Stimulated activated CD4-positive, alpha-beta T cell treated with anti-CD3 and anti-CD28 coated beads, Interleukin-15, amount 100 ng/mL, for 1 hour (primary cell): Measurements from ENCODE around the gene BRSK2.

Source experiments
- DNase-seq, 2 donors: peaks; one replicate each; pipeline ENCODE4 v3.0.0-alpha.2; 2020; ENCODE audit warnings: low read depth in 1 of 2, low spot score in 1 of 2

BRSK2 gene

DNA sequence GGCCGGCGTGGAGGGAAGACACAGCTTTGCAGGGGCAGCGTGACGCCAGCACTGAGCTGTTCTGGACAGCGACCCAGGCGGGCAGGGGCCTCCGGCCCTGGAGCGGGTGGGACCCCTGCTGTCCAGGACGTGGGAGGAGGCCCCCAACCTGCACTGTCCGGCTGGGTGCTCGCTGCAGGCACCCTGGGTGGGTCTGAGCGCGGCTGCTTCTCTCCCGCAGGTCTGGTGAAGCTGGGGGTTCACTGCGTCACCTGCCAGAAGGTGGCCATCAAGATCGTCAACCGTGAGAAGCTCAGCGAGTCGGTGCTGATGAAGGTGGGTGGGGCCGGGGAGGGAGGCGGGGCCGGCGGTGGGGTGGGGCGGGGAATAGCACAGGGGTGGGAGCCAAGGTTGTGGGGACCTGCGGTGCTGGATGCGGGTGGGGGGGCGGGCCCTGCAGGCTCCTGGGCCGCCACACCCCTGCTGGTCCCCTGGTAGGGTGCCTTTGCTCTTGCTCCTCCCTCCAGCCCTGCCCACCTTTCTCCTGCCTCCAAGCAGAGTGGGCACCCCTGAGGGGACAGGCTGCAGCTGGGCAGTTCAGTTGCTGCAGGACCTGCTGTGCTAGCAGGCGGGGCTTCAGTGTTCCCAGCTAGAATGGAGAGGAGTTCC is 46.2 kb downstream of the BRSK2 start:
- DNase-seq, result no peak

DNA sequence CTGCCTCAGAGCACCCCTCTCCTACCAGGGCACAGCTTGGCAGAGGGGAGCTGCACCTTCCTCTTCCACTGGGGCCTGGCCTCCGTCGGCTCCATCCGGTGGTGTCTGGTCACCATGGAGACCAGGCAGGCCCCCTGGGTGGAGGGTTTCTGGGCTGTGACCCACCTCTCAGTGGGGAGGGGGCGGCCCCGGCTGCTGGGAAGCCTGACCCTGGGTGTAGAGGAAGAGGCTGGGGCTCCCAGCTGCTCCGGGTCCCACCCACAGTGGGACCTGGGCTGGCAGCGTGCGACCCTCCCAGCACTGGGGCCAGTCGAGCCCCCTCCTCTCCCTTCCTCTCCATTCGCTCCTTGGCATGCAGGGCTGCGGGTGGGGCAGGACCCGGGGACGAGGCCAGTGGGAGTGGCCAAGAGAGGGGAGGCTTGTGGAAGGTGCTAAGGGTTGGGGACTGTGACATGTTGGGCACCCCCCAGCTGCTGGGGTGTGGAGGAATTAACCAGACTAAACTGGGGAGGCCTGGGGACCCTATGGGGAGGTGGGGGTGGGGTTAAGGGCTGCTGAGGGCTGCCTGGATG is 46.8 kb downstream of the BRSK2 start:
- no peak for DNase-seq

DNA sequence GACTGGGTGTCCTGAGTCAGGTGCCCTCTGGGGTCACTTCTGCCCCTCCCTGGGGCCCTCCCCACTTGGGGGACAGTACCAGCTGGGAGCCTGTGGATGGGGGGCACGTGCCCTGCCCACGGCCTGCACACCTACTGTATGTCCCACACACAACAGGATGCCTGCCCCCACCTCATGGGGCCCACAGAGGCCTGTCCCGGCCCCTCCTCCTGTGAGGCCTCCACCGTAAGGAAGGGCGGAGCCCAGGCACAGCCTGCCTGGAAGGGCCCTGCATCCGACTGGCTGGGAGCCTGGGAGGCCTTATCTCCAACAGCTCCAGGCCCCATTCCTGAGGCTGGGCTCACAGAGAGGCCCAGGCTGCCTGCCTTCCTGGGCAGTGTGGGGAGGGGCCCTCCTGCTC is 47.8 kb downstream of the BRSK2 start:
- no peak for DNase-seq

DNA sequence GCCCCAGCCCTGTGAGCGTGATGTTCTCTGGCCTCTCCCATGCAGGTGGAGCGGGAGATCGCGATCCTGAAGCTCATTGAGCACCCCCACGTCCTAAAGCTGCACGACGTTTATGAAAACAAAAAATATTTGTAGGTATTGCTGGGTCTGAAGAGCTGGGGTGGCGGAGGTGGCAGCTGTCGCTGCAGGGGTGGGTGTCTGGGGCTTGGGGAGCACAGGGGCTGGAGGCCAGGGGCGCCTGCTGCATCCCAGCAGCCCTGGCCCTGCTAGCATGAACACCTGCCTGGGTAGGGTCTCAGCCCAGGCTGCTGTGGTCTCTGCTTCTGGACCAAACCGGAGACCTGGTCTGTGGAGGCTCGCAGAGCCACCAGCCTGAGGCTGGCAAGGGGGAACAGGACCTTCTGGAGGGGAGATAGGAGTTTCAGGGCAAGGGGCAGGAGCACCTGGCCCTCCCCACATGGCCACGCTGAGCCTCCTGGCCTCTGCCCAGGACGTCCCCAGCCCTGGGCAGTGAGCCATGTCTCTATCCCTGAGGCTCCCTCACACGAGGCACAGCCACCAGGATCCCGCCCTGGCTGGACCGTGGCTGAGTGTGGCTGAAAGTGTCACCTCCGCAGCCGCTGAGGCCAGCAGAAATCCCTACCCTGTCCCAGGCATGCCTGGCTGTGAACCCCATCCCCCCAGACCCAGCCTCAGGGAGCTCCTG is 48.7 kb downstream of the BRSK2 start:
- DNase-seq, result no peak

DNA sequence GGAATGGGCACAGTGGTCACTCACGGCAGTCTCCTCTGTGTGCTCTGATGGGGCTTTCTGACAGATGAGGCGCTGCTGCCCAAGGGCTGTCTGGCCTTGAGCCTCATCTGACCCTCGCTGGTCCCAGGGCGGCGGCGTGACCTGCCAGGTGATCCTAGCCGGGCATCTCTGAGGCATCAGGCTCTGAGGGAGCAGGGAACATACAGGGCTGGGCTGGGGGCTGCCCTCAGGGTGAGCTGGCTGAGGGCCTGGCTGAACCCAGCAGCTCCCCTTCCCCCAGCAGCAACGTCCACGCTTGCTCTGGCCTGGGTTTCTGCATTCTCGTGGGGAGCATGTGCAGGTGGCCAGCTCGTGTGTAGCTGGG is 49.2 kb downstream of the BRSK2 start:
- no peak for DNase-seq

DNA sequence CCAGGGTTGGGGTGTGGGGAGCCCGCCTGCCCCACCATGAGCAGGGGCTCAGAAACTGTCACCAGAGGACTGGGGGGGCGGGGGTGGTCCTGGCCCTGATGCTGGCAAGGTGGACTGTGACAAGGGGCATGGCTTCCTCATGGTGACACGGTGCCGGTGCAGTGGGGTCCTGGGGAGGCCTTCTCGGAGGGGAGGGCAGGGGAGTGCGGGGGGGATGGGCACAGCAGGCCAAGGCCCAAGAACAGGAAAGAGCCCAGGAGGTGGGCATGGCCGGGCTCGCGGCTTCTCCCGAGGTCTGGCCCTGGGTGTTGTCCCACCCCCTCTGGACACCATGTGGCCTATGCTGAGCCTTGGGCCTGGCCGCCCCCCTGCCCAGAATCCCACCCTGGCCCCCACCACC is 49.6 kb downstream of the BRSK2 start:
- no peak for DNase-seq

DNA sequence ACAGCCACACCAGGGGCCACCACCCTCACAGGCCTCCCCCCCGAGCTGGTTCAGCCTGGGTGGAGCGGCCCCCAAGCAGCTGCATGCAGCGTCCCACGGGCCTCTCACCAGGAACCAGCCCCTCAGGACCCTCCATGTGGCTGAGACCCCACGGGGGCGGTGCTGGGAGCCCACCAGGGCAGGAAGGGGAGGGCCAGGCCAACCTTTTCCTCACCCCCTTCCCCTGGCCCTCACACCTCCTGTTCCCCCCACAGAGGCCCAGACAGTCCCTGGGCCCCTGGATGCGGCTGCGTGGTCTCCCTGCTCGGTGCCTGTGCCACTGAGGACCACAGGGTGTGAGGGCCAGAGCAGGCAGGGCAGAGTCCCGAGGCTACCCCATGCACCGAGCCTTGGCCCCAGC is 50.3 kb downstream of the BRSK2 start:
- no peak for DNase-seq

DNA sequence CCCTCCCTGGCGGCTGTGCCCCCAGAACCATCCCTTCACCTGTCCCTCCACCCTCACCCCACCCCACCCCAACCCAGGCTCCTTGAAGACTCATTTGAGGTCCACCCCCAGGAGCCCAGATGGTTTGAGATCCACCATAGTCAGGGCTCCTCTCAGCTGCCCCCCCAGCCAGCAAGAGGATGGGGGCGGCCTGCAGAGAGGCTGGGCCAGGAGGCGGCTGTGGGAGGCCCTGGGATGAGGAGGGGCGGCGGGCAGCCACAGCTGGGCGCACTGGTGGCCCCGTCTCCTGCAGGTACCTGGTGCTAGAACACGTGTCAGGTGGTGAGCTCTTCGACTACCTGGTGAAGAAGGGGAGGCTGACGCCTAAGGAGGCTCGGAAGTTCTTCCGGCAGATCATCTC is 50.8 kb downstream of the BRSK2 start:
- no peak for DNase-seq

DNA sequence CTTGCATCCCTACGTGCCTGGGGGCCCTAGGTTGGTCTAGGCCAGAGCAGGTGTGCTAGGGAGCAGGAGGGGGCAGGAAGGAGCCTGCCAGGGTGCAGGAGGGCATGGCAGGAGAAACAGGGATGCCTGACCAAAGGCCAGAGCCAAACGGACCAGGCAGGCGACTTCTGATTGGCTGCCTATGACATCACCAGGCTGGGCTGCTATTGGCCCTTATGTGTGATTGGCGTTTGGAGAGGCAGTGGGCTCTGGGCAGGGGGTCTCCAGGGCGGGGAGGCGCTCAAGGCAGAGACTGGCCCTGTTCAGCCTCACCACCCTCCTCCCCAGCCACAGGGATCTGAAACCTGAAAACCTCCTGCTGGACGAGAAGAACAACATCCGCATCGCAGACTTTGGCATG is 52.4 kb downstream of the BRSK2 start:
- DNase-seq, result no peak

DNA sequence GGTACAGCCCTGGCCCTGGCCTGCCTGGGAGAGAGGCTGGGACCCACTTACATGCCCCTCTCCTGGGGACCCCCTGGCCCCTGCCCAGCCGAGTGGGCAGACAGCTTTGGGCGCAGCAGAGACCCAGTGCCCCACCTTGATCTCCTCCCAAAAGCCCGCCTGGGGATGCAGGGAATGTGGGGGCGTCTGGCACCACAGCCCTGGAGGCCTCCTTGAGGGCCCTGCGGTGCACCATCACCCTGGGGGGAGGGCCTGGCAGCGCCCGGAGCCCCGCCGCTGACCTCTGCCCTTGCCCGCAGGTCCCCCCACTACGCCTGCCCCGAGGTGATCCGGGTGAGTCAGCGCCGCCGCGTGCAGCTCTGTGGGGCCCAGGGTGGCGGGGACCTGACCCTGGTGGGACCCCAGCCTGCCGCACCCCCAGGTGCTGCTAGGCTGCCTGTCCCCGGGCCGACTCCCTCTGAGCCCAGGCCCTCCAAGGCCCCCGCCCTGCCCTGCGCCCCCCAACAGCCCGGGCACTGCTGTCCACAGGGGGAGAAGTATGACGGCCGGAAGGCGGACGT is 53.2 kb downstream of the BRSK2 start:
- no peak for DNase-seq

DNA sequence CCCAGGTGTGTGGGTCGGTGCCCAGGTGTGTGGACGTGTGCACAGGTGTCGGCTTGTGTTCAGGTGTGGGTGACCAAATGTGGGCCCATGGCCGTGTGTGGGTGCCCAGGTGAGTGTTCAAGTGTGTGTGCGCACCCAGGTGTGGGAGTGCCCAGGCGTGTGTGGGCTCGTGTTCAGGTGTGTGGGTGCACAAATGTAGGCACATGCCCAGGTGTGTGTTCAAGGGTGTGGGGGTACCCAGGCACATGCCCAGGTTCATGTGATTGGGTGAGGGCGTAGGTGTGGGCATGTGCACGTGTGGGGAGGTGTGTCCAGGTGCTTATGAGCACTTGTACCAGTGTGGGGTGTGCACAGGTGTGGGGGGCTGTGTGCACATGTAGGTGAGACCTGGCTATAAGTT is 54.0 kb downstream of the BRSK2 start:
- no peak for DNase-seq

DNA sequence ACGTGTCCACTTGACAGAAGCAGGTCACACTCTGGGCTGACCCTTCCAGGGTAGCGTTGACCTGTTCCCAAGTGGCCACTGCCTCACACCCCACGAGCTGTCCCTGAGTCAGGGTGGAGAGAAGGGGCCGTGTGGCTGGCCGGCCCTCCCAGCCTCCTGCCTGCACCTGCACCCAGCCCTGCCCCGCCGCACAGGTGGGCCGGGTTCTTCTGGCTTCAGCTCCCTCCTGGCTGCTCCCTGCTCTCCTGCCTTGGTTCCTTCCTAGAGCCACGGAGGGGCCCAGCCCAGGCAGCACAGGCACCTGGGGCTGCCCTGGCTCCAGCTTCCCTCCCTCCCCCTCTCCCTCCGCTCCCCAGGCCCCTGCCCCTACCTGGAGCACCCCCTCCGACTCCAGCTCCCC is 54.6 kb downstream of the BRSK2 start:
- DNase-seq, result no peak

DNA sequence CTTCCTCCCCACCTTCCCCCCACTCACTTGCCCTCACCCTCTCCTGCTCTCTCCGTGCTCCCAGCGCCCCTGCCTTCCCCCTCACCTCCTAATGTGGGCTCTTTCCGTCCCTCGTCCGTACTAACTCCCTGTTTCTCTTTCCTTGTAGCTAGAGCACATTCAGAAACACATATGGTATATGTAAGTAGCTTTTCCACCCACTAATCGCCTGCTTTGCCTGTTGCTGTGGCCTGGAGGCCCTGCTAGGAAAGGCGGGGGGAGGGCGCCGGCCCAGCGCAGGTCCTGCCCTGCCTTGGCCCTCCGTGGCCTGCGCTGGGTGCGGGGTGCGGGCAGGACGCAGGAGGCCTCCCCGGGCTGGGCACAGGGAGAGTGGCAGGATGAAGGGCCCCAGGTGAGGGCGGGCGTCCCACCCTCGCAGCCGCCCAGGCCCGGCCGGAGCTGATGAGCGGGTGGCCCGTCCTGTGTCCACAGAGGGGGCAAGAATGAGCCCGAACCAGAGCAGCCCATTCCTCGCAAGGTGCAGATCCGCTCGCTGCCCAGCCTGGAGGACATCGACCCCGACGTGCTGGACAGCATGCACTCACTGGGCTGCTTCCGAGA is 55.2 kb downstream of the BRSK2 start:
- no peak for DNase-seq

DNA sequence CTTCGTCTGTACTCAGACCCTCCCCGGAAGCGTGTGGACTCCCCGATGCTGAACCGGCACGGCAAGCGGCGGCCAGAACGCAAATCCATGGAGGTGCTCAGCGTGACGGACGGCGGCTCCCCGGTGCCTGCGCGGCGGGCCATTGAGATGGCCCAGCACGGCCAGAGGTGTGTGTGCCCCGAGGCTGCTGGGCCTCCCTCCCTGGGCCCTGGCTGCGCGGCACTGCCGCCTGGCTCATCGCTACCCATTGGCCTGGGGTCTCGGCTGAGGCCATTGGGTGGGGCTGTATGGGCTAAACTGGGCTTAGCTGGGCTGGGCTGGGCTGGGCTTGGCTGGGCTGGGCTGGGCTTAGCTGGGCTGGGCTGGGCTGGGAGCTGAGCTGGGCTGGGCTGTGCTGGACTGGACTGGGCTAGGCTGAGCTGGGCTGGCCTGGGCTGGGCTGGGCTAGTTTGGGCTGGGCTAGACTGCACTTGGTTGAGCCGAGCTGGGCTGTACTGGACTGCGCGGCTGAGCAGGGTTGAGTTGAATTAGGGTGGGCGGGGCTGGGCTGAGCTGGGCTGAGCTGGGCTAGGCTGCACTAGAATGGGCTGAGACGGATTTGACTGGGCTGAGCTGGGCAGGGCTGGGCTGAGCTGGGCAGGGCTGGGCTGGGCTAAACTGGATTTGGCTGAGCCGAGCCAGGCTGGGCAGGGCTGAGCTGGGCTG is 56.2 kb downstream of the BRSK2 start:
- DNase-seq, result no peak

DNA sequence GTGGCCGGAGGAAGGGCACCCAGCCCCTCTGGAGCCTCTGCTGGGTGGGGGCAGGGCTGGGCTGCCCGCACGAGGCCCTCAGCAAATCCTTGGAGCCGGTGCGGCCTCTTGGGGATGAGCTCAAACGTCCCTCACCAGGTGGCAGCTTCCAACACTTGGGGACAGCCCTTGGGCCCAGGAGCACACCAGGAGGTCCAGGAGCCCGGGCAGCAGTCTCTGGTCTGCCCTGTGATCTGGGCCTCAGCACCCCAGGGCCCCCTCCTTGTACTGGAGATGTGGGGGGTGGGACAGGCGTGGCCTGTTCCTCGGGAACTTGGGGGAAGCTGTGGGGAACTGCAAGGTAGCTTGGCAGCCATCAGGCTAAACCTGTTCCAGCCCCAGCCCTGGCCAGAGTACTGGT is 56.9 kb downstream of the BRSK2 start:
- no peak for DNase-seq

DNA sequence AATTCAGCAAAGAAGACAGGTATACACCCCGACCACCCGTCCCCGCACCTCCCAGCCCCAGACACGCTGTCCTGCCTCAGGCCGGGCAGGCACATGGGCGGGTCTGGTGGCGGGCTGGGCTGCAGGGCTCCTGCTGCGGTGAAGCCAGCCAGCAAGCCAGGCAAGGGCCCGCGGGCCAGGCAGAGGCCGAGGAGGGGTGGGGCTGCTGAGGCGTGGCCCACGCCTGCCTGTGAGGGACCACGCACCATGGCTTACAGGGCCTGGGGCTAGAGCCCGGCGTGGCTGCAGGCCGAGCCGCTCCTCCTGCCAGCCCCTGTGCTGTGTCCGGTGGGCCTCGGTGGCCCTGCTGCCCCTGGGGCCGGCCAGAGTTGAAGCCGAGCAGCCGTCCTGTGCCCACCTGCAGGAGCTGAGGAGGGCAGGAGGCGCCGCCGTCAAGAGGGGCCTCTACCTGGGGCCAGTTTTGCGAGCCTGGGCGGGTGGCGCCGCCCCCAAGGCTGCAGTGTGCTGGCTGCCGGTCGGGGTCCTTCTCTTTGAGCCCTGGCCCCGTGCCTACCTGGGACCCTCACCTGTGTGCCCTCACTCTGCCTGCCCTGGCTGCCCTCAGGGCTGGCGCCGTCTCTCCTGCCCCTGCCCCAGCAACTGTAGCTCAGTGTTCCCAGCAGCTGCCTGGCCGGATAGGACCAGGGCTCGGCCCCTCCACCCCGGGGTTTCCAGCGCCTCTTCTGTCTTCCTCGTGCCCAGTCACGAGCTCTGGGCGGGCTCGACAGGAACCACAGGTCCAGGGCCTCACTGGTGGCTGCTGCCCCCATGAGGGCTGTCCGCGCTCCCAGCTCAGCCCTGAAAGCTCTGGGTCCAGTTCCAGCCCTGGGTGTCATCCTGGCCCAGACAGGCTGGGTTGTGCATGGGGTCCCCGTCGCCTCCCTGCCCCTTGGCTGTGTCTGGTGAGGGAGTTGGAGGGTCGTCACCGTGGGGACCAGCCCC is 58.4 kb downstream of the BRSK2 start:
- DNase-seq, result no peak

DNA sequence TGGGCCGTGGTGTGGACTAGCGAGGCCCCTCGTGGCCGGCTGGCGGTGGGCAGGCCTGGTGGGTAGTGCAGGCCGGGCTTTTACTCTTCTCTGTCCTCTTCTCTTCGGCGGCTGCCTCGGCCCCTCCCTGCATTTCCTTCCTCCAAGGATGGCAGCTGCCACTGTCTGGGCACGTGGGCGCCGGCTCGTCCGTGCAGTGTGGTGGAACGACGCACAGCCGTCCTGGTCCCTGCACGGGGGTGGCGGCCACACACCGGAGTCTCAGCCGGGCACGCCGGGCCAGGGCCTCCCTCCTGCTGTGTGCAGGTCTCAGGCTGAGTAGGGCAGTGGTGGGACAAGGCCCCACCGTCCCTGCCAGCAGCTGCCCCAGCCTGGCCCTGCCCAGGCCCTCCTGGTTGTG is 59.1 kb downstream of the BRSK2 start:
- DNase-seq, result no peak

DNA sequence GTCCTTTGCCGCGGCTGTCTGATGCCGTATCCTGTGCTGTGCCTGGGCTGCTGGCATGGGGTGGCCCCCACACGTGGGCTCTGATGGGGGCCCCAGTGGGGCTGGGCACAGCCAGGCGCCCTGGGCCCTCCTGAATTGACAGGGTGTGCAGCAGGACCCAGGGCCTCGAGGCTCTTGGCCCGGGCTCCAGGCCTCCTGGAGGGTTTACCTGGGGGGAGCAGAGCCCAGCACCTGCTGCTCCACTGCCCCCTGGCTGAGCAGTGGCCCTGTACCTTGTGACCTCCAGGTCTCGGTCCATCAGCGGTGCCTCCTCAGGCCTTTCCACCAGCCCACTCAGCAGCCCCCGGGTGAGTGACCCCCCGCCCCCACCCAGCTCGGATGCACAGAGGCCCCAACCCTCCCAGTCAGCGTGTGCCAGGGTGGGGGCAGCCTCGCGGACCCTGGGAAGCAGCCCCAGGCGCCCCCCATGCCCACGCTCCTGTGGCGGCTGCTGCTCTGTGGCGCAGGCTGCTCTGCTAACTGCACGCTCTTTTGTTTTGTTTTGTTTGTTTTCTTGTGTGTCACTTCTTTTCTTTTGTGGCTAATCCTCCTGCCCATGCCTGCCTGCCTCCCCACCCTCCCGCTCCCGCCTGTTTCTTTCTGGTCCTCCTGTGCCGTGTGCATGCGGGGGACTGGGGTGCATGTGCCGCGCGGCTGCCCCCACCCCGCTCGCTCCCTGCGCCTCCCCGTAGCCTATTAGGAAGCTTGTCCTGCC is 59.9 kb downstream of the BRSK2 start:
- DNase-seq, result no peak

DNA sequence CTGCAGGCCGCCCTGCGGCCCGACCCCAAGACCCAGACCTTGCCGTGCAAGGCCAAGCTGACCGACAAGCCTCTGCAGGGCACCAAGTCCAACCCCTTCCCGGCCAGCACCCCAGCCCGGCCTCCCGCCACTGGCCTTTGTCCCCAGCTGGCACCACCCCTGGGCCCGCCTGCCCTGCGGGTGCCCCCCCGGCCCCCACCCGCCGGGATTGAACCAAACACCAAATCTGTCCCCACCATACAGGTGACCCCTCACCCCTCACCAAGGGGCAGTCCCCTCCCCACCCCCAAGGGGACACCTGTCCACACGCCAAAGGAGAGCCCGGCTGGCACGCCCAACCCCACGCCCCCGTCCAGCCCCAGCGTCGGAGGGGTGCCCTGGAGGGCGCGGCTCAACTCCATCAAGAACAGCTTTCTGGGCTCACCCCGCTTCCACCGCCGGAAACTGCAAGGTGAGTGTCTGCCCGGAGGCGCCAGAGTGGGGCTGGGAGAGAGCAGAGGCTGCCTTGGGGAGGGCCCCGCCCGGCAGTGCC is 60.7 kb downstream of the BRSK2 start:
- no peak for DNase-seq
